Heart left ventricle (tissue), 16 donors: ENCODE data around the gene CLK4. TPM values are rescaled to one million over a fixed set of nuclear protein-coding genes. Genes with fewer than 3 reads are reported as not detected.

ENCODE experiments used
- ATAC-seq, 4 donors: fragments of 200-7000 bp; cut with Tn5 transposase; one replicate each; pipeline ENCODE4 v1.9.1; 2020 to 2022; ENCODE audit warnings: moderate library complexity in 4 of 4, mild to moderate bottlenecking in 3 of 4, moderate number of reproducible peaks in 1 of 4
- DNase-seq, 5 donors: peaks; one replicate each; pipeline ENCODE4 v3.0.0-alpha.2; 2020
- H3K27ac ChIP-seq, 12 donors: fragments of 200-600 bp; sonication (generic) in 4 of 12; one replicate each; pipeline versions ENCODE4 v1.5.0 to v1.8.0; 2016 to 2022; ENCODE audit warnings: mild to moderate bottlenecking in 2 of 12
- H3K27me3 ChIP-seq, 9 donors: fragments of 200-600 bp; sonication (generic) in 2 of 9; one replicate each; pipeline versions ENCODE4 v1.5.1 to v1.8.0; 2016 to 2022; ENCODE audit warnings: mild to moderate bottlenecking in 3 of 9
- H3K36me3 ChIP-seq, 9 donors: fragments of 200-600 bp; sonication (generic) in 2 of 9; one replicate each; pipeline versions ENCODE4 v1.5.0 to v1.8.0; 2018 to 2022; ENCODE audit warnings: mild to moderate bottlenecking in 2 of 9
- H3K4me1 ChIP-seq, 12 donors: fragments of 200-600 bp; sonication (generic) in 4 of 12; one replicate each; pipeline versions ENCODE4 v1.5.0 to v1.8.0; 2016 to 2022; ENCODE audit warnings: mild to moderate bottlenecking in 3 of 12
- H3K4me3 ChIP-seq, 12 donors: fragments of 200-600 bp; sonication (generic) in 4 of 12; one replicate each; pipeline versions ENCODE4 v1.5.0 to v1.8.0; 2017 to 2022; ENCODE audit warnings: mild to moderate bottlenecking in 9 of 12, moderate library complexity in 4 of 12
- H3K9me3 ChIP-seq, 12 donors: fragments of 200-600 bp; sonication (generic) in 4 of 12; one replicate each; pipeline versions ENCODE4 v1.5.0 to v1.8.0; 2016 to 2022; ENCODE audit warnings: mild to moderate bottlenecking in 1 of 12
- CTCF ChIP-seq, 12 donors: fragments of 200-600 bp; sonication (generic) in 4 of 12; IDR thresholded peaks; one replicate each; pipeline versions ENCODE4 v1.5.0 to v1.8.0; 2018 to 2022; ENCODE audit warnings: antibody characterized with exemption in 12 of 12, mild to moderate bottlenecking in 5 of 12
- POLR2A ChIP-seq, 2 donors: fragments of 450-650 bp; IDR thresholded peaks; one replicate each; pipeline ENCODE4 v1.6.1; 2017; ENCODE audit warnings: antibody characterized with exemption in 2 of 2, mild to moderate bottlenecking in 2 of 2, moderate library complexity in 2 of 2
- WGBS, 4 donors: extraction: QIAGEN DNeasy Blood & Tissue Kit in 2 of 4; methylation state at CpG; one replicate each; pipeline versions ENCODE4 v1.1.5 to v1.1.7; 2013 to 2018; 5-methylcytosine and 5-hydroxymethylcytosine counted together
- intact Hi-C, 10 donors: fragments of 100-400 bp; cut with DNase I; formaldehyde crosslinking; loops; one replicate each; pipeline versions ENCODE4 v1.11.1 to v1.14.2; 2022
- polyA plus RNA-seq, 2 donors: library from polyadenylated mRNA; stranded (reverse); fragments of 200-250 nt; gene quantifications; one replicate each; pipeline ENCODE4 v1.2.3, GENCODE V29; 2013
- total RNA-seq, 9 donors: library from RNA; depleted of rRNA in 2 of 9; stranded (reverse); fragments of >200 nt in 2 of 9; fragmentation: NEBNext Ultra II Directional in 3 of 9; extraction: Animal tissue kit (Norgen Biotek cat#: 25700) in 3 of 9; gene quantifications; one replicate each; pipeline versions ENCODE4 v1.1.0 to v1.2.4, GENCODE V29; 2016 to 2023
- donor health status: ischemic (EF 13 %, LVEDD 7.1; RV severe dilation, severe dysfunction).
- donor health status: healthy with polysubstance abuse.
- donor health status: DM: no; HTN: yes; CAD: no.
- donor health status: DM: no; HTN: no; CAD: no.
- donor health status: ischemic (EF 25% LVEDD 6.9; RV normal size, moderate dysfunction).
- donor health status: ischemic (EF 25% LVEDD 5.7; RV mildly dilated, moderate dysfunction).
- donor health status: healthy.
- donor health status: DM: yes; HTN: yes; CAD: no.
- donor health status: ischemic (EF 35%, LVEDD 5.7; RV mildly dilated, moderate dysfunction).
- donor health status: nonischemic (EF 11% LVEDD 7.7; RV severe dilation, severe dysfunction).
- donor health status: DM: yes; HTN: yes; CAD: no.
- donor health status: PGD.
- donor health status: ischemic (EF 29% LVEDD 5.4; RV normal size, mild dysfunction).
- donor health status: nonischemic (EF 23%, LVEDD 6.1; RV moderate dilation, normal function).

The CLK4 gene
- total and polyA plus RNA-seq, 11 donors = 5.2 to 24.0 (median 16.3) TPM

- peaks cover 0 to 23% (median 7%) of the 10 kb centered on the region in 9 donors for H3K27me3 ChIP-seq
- TF ChIP-seq POLR2A (IDR thresholded peaks at IDR 0.05) (no peak), CTCF (IDR thresholded peaks at IDR 0.05) (no peak)
- peaks cover 0 to 9% (median 0%) of the 10 kb centered on the region in 12 donors for H3K9me3 ChIP-seq
- DNase-seq = no peak
- intact Hi-C loops = no loop called here
- no peak for ATAC-seq
- WGBS, 4 donors = 89 to 92% (median 91%) methylated on average over 4 of the region's 4 CpGs
- H3K4me3 ChIP-seq = no peak overlapping the region
- H3K27ac ChIP-seq = peak overlapping the region in 2 of 12 donors; percentile 28 to 55
- H3K36me3 ChIP-seq = no peaks in the 10 kb centered on the region
- peaks cover 0 to 21% (median 0%) of the 10 kb centered on the region in 12 donors for H3K4me1 ChIP-seq
These were observed 54.2 kb downstream of the CLK4 start for GRCh38 chr5:178572617-178573016.

GRCh38 chr5:178569485-178569884 is 57.4 kb downstream of the CLK4 start:
- peaks cover 0 to 9% (median 0%) of the 10 kb centered on the region in 12 donors for H3K9me3 ChIP-seq
- intact Hi-C loops = no loop called here
- no peak for ATAC-seq
- no peaks in the 10 kb centered on the region for H3K36me3 ChIP-seq
- 52 to 75% (median 62%) methylated on average over 2 of the region's 2 CpGs for WGBS, 4 donors
- DNase-seq = no peak
- H3K27ac ChIP-seq = no peak overlapping the region
- H3K4me1 ChIP-seq = peaks cover 0 to 11% (median 0%) of the 10 kb centered on the region in 12 donors
- no peak for TF ChIP-seq POLR2A (IDR thresholded peaks at IDR 0.05)
- TF ChIP-seq CTCF (IDR thresholded peaks at IDR 0.05) = no peak
- H3K27me3 ChIP-seq = peaks cover 0 to 7% (median 0%) of the 10 kb centered on the region in 9 donors
- no peak overlapping the region for H3K4me3 ChIP-seq

- WGBS, 4 donors = 46 to 51% (median 47%) methylated on average over 12 of the region's 12 CpGs
- TF ChIP-seq CTCF (IDR thresholded peaks at IDR 0.05) (no peak), POLR2A (IDR thresholded peaks at IDR 0.05) (no peak)
These were observed 61.9 kb downstream of the CLK4 start for GRCh38 chr5:178564811-178565550.

DNA sequence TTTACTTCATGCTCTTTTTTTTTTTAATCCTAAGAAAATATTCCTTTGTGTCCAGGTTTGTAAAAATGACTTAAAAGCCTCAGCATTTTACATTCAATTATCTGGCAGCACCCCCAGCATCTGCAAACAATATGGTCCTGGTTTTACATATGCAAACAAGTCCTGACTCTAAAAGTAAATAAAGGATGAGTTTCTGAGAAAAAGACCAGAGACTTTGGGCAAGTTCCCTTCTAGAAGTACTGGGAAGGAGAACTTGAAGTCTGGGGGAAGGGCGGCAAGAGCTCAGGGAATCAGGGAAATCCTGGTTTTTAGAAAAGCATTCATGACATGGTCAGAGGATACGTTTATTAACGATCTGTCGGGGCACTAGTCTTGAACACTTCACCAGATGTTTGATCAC is 62.5 kb downstream of the CLK4 start:
- no peak overlapping the region for H3K4me3 ChIP-seq
- DNase-seq (no peak), ATAC-seq (no peak)
- H3K27me3 ChIP-seq = peaks cover 0 to 5% (median 0%) of the 10 kb centered on the region in 9 donors
- no peak for TF ChIP-seq POLR2A (IDR thresholded peaks at IDR 0.05)
- H3K4me1 ChIP-seq = no peaks in the 10 kb centered on the region
- 33 to 50% (median 38%) methylated on average over 4 of the region's 4 CpGs for WGBS, 4 donors
- H3K9me3 ChIP-seq = no peaks in the 10 kb centered on the region
- no peak overlapping the region for H3K27ac ChIP-seq
- intact Hi-C loops = no loop called here
- no peaks in the 10 kb centered on the region for H3K36me3 ChIP-seq

More at GRCh38 chr5:178564811-178565550, 61.9 kb downstream of the CLK4 start:
- H3K4me3 ChIP-seq = no peak overlapping the region
- ATAC-seq = no peak
- H3K4me1 ChIP-seq = no peaks in the 10 kb centered on the region
- H3K27ac ChIP-seq = no peak overlapping the region
- DNase-seq = no peak
- H3K36me3 ChIP-seq = no peaks in the 10 kb centered on the region
- peaks cover 0 to 5% (median 0%) of the 10 kb centered on the region in 9 donors for H3K27me3 ChIP-seq
- intact Hi-C loops = no loop called here
- no peaks in the 10 kb centered on the region for H3K9me3 ChIP-seq
